DMS 273 (cell line): ENCODE measurements around the gene SEMA3B.
"Not testable (repeated sequence)": the region's sequence is repeated elsewhere in the genome, so short reads cannot be mapped to it uniquely, and the experiment has no call there.

Source experiments
- DNase-seq: peaks from one replicate; lab custom pipeline; 2025; ENCODE audit not compliant: unreplicated experiment; lab: John Stamatoyannopoulos, UW

The SEMA3B gene

GRCh38 chr3:50271314-50271936 lies 2.5 kb downstream of the SEMA3B start:
- DNase-seq: no peak

DNA sequence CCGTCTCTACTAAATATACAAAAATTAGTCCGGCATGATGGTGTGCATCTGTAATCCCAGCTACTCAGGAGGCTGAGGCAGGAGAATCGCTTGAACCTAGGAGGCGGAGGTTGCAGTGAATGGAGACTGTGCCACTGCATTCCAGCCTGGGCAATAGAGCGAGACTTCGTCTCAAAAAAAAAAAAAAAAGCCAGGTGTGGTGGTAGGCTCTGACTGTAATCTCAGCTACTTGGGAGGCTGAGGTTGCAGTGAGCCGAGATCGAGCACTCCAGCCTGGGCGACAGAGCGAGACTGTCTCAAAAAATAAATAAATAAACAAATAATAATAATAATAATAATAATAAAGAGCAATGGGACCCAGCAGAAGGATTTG lies 3.6 kb downstream of the SEMA3B start:
- DNase-seq: not testable (repeated sequence)

DNA sequence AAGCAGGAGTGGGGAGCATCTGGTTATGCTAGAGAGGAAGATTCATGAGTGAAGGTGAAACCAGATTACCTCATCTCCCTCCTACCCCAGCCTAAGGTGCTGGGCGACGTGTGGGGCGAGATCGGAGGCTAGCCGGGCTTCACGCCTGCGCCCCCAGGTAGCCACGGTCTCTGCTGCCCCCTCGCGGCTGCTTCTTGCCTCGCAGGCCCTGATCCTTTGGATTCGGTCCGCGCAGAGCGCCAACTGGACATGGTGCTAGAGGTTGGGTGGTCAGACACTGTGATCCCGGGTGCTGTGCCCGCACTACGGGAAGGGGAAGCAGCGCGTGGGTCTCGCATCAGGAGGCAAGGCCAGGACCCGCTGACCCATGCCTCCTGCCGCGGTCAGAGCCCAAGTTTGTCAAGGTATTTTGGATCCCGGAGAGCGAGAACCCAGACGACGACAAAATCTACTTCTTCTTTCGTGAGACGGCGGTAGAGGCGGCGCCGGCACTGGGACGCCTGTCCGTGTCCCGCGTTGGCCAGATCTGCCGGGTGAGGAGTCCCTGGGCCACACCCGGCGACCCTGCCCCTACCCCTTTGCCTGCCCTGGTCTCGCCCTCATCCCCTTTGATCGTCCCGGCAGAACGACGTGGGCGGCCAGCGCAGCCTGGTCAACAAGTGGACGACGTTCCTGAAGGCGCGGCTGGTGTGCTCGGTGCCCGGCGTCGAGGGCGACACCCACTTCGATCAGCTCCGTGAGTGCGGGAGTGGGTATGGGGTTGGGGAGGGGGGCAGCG lies 4.2 kb downstream of the SEMA3B start:
- DNase-seq: peak; percentile 84

- no peak for DNase-seq
Observed at GRCh38 chr3:50273689-50274065, 4.7 kb downstream of the SEMA3B start.

DNA sequence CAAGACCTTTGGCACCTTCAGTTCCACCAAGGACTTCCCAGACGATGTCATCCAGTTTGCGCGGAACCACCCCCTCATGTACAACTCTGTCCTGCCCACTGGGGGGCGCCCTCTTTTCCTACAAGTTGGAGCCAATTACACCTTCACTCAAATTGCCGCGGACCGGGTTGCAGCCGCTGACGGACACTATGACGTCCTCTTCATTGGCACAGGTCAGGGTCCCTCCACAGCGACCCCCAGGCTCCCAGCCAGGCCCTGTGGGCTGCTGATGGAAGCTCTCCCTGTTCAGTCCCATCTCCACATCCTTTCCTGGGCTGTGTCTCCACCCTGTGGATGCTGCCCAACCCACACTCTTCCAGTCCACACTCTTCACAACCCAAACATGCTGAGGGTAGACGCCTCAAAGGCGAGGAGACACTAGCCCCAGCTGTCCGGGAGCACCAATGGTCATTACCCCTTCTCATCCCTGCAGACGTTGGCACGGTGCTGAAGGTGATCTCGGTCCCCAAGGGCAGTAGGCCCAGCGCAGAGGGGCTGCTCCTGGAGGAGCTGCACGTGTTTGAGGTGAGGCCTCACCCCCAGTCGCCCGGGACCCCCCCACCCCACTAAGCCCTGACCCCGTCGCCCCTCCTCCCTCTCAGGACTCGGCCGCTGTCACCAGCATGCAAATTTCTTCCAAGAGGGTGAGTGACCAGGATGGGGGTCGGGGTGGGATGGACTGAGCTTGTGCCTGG lies 5.6 kb downstream of the SEMA3B start:
- DNase-seq: peak; percentile 73

- DNase-seq: no peak
Observed at GRCh38 chr3:50275141-50275995, 6.4 kb downstream of the SEMA3B start.

GRCh38 chr3:50275996-50276761 lies 7.2 kb downstream of the SEMA3B start:
- no peak for DNase-seq

- no peak for DNase-seq
Observed at GRCh38 chr3:50276762-50277101, 7.8 kb downstream of the SEMA3B start.

DNA sequence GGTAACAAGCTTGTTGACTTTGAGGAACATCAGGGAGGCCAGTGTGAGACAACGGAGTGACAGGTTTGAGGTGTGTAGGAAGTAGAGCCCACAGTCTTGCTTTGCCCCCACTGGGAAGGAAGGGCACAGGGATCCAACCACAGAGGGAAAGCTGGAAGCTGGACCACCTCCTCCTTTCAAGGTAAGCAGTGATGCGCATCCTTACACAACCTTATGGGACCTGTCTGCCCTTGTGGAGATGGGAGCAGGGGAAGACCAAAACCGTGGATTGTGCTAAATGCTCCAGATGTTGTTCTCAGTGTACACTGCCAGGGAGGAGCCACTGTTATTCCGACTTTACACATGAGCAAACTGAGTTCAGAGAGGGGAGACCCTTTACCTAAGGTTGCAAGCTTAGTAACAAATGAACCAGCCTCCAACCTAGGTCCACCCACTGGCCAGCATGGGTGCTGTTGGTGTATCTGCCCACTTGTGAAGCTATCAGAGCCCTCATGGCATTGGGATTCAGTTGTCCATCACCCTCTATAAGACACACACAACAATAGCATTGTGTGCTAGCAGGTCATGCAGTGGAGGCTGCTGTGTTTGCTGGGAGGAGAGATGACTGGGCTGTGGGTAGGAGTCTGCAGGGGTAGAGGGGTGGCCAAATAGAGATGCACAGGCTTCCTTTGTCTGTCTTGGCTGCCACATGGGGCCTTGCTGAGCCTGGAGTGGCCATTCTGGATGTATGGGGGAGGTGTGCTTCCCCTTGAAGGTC lies 9.4 kb downstream of the SEMA3B start:
- no peak for DNase-seq

GRCh38 chr3:50278880-50279224 lies 9.9 kb downstream of the SEMA3B start, which contains the start of gene LSMEM2:
Gene LSMEM2 (plus strand): TSS chr3:50279087. CDS start chr3:50279114, 27 bp downstream.
- DNase-seq: no peak

DNA sequence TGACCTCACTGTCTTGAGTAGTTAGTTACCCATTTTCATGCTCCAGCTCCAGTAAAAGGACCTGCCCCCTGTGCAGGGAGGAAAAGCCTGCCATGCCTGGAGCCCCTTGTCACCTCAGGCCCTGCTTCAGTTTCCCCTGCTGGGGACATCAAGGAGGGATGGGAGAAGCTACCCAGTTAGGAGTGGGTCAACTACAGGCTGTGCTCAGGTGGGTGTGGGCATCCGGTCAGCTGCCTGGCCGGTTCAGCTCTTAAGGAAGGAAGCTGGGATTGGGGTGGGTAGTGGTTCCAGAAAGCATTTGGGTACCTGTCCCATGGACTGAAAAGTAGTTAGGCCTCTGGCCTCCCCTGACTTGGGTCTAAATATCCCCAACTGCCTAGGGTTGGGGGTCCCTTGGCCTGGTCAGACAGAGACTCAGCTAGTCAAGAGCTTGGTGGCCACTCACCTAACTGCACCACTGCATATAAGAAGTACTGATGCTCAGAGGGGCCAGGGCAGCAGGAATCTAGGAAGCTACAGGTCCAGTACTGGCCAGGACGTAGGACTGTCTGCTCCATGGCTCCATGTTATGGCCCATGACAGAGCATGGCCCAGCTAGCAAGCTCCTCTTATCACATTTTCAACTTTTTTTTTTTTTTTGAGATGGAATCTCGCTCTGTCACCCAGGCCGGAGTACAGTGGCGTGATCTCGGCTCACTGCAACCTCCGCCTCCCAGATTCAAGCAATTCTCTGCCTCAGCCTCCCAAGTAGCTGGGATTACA lies 10.5 kb downstream of the SEMA3B start:
- no peak for DNase-seq

- not testable (repeated sequence) for DNase-seq
Observed at GRCh38 chr3:50284121-50284520, 15.2 kb downstream of the SEMA3B start.

DNA sequence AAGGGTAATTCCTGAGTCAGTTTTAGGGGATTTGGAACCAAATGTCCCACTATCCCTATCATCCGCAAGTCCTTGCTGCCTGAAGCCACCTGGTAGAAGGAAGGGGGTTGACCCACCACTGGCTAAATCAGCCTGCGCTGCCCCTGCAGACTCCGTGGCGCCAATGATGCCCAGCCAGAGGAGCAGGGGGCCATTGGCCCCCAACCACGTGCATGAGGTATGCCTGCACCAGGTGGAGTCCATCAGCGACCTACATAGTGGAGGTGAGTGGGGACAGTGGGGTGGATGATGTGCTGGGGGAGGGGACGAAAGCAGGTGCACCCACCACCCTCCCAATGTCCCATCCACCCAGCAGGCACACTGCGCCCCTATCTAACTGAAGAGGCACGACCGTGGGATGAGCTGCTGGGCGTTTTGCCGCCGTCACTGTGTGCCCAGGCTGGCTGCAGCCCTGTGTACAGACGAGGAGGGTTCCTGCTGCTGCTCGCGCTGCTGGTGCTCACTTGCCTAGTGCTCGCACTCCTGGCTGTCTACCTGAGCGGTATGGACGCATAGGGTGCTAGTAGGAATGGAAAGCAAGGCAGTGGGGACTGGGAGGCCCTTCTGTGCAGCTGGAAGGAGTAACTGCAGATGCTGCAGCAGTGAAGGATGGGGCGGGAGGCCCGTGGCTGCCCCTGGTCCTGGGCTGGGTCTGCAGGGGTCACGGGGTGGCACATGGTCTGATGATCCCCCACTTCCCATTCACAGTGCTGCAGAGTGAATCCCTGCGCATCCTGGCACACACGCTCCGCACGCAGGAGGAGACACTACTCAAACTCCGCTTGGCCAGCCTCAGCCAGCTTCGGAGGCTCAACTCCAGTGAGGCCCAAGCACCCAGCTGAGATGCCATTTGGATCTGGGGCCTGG lies 17.6 kb downstream of the SEMA3B start:
- DNase-seq: no peak

DNA sequence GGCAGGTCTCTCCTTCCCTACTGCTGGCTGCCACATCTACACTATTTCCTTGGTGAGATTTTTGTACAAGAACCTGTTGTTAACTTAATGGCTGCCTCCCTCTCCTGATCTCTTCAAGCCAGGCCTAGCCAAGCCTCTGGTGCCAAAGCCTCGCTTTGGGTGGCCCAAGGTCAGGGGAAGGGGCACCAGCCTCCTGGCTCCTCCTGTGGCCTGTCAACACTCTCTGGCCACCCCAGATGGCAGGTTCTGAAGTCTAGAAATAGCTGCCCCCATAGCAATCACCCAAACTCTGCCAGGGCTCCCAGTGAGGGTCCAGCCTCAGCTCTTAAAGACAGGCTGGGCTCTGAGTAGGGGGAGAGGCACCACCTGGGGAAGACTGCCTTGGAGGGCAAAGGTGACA lies 18.3 kb downstream of the SEMA3B start:
- no peak for DNase-seq

DNA sequence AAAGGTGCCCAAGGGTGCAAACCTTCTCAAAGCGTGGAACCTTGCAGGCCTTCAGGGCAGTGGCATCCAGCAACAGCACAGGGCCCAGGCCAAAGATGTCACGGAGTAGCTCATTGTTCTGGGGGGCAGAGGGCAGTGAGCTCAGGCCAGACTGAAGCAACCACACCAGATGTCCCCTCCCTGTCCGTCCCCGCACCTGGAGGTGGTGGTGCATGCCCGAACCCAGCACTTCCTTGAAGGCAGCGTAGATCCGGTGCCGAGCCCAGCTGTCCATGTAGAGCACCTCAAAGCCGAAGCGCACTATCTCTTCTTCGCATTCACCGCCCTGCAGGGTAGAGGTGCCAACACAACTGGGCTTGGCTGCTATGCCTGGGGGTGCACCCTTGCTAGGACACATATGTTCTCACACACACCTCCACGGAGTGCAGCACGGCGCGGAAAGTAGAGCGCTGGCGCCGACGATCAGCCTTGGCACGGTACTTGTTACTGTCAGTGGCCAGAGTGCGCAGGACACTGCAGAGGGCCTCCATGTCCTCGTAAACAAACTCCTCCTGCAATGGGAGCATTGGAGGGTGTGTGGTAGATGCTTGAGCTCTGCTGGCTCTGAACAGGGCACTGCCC lies 19.6 kb downstream of the SEMA3B start:
- DNase-seq: no peak

DNA sequence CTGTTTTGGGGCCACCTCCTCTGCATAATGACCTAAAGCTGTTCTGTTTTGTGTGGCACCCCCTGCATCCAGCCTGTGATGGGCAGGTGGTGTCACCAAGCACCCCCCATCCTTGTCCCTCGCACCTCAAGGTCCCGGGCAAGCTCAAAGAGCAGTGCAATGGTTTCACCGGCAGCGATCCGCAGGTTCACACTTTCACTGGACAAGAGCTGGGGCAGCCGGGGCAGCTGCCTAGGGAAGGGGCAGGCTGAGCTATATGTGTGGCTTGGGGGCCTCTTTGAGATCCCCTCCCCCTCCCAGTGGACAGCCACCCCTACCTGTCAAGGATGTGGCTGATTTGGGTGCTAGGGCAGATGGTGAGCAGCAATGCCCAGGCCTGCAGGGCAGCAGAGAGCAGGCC lies 20.2 kb downstream of the SEMA3B start:
- no peak for DNase-seq

DNA sequence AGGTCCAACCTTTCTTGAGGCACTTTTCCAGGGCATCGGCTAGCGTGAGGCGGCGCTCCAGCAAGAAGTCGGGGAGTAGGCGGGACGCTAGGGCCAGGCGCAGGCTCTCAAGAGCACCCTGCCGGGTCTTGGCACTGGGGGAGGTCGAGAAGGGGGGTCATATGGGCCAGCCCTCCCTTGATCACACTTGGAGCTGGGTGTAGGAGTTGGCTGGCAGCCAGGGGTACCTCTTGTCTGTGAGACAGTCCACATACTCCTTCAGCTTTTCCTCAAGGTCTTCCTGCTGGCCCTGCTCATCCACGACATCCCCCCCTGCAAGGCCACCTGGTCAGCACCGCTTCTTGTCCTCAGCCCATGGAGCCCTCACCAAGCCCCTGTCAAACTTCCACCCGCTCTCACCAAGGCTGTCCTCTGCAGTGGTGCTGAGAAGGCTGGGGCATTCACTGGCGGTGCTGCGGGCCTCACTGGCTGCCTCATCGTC lies 21.3 kb downstream of the SEMA3B start:
- DNase-seq: no peak
